Ishikawa (cell line): Measurements from ENCODE around the gene SNN.

ENCODE experiments used
- CEBPB ChIP-seq: IDR thresholded peaks from 2 replicates; pipeline ENCODE4 v1.6.1; 2012
- CREB1 ChIP-seq: IDR thresholded peaks from 2 replicates; pipeline ENCODE4 v1.6.1; 2012; ENCODE audit warnings: low read depth
- EGR1 ChIP-seq: IDR thresholded peaks from 2 replicates; pipeline ENCODE4 v1.6.1; 2012
- EP300 ChIP-seq: IDR thresholded peaks from 2 replicates; pipeline ENCODE4 v1.6.1; 2012; ENCODE audit warnings: borderline replicate concordance
- FOXM1 ChIP-seq: IDR thresholded peaks from 2 replicates; pipeline ENCODE4 v1.6.1; 2012; ENCODE audit warnings: low read depth, borderline replicate concordance
- NFIC ChIP-seq: IDR thresholded peaks from 2 replicates; pipeline ENCODE4 v1.6.1; 2012
- RAD21 ChIP-seq: IDR thresholded peaks from 2 replicates; pipeline ENCODE4 v1.6.1; 2012; ENCODE audit warnings: low read depth
- REST ChIP-seq: IDR thresholded peaks from 2 replicates; pipeline ENCODE4 v1.6.1; 2012; ENCODE audit warnings: low read depth, mild to moderate bottlenecking
- TAF1 ChIP-seq: IDR thresholded peaks from 2 replicates; pipeline ENCODE4 v1.6.1; 2012; ENCODE audit warnings: low read depth, mild to moderate bottlenecking
- TCF12 ChIP-seq: IDR thresholded peaks from 2 replicates; pipeline ENCODE4 v1.6.1; 2012; ENCODE audit warnings: low read depth
- TEAD4 ChIP-seq: IDR thresholded peaks from 2 replicates; pipeline ENCODE4 v1.6.1; 2012
- YY1 ChIP-seq: IDR thresholded peaks from 2 replicates; pipeline ENCODE4 v1.6.1; 2012; ENCODE audit warnings: low read depth
- ZBTB7A ChIP-seq: IDR thresholded peaks from 2 replicates; pipeline ENCODE4 v1.6.1; 2012; ENCODE audit warnings: low read depth
- TF ChIP-seq, protein P1 (sequence below): IDR thresholded peaks from 2 replicates; pipeline ENCODE4 v1.6.1; 2012
- TF ChIP-seq, protein P2 (sequence below): IDR thresholded peaks from 2 replicates; pipeline ENCODE4 v1.6.1; 2012

SNN gene

DNA sequence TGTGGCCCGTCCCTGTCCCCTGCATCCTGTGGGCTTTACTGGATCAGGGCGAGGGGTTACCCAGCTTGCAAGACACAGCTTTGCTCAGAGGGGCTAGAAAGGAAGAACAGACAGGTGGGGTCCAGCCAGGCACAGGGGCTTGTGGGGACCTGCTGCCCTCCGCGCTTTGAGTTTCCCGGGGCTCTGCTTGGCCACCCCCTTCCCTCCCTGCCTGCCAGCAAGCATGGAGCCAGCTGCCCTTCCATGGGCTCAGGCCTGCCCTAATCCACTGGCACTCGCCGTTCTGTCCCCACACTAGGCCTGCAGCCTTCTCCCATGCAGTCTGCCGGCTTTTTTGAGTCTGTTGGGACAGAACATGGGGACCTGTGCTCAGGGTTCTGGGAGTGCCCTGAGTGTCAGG is 3.4 kb downstream of the SNN start:
- TF ChIP-seq EGR1, result no peak
- TF ChIP-seq TCF12, result no peak
- TF ChIP-seq, protein P1, sequence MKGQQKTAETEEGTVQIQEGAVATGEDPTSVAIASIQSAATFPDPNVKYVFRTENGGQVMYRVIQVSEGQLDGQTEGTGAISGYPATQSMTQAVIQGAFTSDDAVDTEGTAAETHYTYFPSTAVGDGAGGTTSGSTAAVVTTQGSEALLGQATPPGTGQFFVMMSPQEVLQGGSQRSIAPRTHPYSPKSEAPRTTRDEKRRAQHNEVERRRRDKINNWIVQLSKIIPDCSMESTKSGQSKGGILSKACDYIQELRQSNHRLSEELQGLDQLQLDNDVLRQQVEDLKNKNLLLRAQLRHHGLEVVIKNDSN, result no peak
- TF ChIP-seq NFIC, result no peak
- no peak for TF ChIP-seq TAF1
- no peak for TF ChIP-seq EP300
- no peak for TF ChIP-seq TEAD4
- TF ChIP-seq FOXM1, result no peak
- TF ChIP-seq, protein P2, sequence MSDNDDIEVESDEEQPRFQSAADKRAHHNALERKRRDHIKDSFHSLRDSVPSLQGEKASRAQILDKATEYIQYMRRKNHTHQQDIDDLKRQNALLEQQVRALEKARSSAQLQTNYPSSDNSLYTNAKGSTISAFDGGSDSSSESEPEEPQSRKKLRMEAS, result no peak
- TF ChIP-seq REST, result no peak
- TF ChIP-seq RAD21, result no peak
- TF ChIP-seq ZBTB7A, result no peak
- no peak for TF ChIP-seq YY1
- no peak for TF ChIP-seq CEBPB
- no peak for TF ChIP-seq CREB1

- TF ChIP-seq CREB1 (no peak), YY1 (no peak), EP300 (no peak), TAF1 (no peak), RAD21 (no peak), CEBPB (no peak), ZBTB7A (no peak), NFIC (no peak), REST (no peak), TEAD4 (no peak), TCF12 (no peak), EGR1 (no peak), FOXM1 (no peak)
- TF ChIP-seq, protein P1, result no peak
- TF ChIP-seq, protein P2, result no peak
These were observed 4.2 kb downstream of the SNN start for GRCh38 chr16:11672206-11673090.

GRCh38 chr16:11673091-11674000 is 5.1 kb downstream of the SNN start:
- no peak for TF ChIP-seq REST
